Prostate gland (tissue), 2 donors: ENCODE results near the gene ZNF101.

Experiments
- CTCF ChIP-seq, 4 experiments: fragments of 200-600 bp in 2 of 4; fragments of 450-650 bp in 2 of 4; sonication (generic) in 2 of 4; IDR thresholded peaks; 1 replicate in 3 of 4; 2 replicates in 1 of 4; pipeline ENCODE4 v1.5.1; 2016 to 2019; ENCODE audit warnings: antibody characterized with exemption in 4 of 4, mild to moderate bottlenecking in 2 of 4, moderate library complexity in 2 of 4
- POLR2A ChIP-seq: fragments of 450-650 bp; IDR thresholded peaks from one replicate; pipeline ENCODE4 v1.6.1; 2016; ENCODE audit warnings: antibody characterized with exemption, mild to moderate bottlenecking

GRCh38 chr19:19655051-19655594 is 13.5 kb upstream of the ZNF101 start:
- TF ChIP-seq CTCF (IDR thresholded peaks at IDR 0.05) (no peak), POLR2A (no peak)
